ENCODE data around the gene B9D1. TPM values are rescaled to one million over a fixed set of nuclear protein-coding genes. Genes with fewer than 3 reads are reported as not detected.

Gene B9D1, protein sequence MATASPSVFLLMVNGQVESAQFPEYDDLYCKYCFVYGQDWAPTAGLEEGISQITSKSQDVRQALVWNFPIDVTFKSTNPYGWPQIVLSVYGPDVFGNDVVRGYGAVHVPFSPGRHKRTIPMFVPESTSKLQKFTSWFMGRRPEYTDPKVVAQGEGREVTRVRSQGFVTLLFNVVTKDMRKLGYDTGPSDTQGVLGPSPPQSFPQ
- 9.9 TPM for total RNA-seq
- long read RNA-seq, partial matches to known transcripts, result 0 of 7 reads
- long read RNA-seq, other reads (novel, unspliced or antisense), result 2 of 7 reads

DNA sequence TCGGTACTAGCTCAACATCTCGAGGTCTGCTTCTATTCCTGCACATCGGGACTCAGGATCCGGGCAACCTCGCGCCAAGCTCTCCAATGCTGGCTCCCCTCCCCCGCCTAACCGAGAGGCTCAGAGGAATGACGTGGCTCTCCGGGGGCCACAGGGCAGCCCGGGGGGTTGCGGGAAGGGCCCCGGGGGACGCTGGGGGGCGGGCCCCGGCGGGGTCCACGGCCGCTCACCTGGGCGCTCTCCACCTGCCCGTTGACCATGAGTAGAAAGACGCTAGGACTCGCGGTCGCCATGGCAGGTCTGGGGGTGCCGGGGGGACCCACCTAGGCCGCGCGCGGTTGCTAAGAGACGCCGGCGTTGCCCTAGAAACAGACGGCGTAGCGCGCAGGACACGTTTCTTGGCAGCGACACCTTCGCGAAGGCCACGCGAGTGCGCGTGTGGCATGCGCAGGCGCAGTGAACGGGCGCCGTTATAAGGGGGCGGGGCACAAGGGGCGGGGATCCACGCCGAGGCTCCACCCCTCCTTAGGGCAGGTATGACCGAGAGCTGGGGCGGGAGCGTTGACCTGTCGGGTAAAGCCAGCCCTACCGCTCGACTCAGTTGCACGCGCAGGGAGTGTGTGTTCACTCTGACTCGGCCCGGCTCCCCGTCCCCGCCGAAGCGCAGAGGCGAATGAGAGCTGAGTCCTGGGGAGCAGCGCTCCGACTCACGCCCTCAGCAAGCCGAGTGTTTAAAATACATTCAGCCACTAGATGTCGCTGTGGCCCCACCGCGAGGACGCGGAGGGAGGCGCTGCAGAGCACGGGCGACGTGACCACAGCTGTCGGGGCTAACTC lies at the start of gene B9D1:
B9D1 (minus strand) TSS at position 447 of the 837 bp plus-strand sequence; CDS start at position 293, 154 bp downstream.
- Histone ChIP-seq H3K9me3 (no peaks in the 10 kb centered on the region), H3K27me3 (no peaks in the 10 kb centered on the region), H3K4me1 (no peaks in the 10 kb centered on the region), H3K4me3 (peak within 1 kb of the TSS; percentile 84), H3K36me3 (no peaks in the 10 kb centered on the region), H3K27ac (peak within 1 kb of the TSS; percentile 86)
- ATAC-seq, result peak; percentile 96
- DNase-seq, result peak; percentile 96
- TF ChIP-seq CTCF (IDR thresholded peaks at IDR 0.05), result peak; percentile 97
- intact Hi-C loops (cut with DNase I), result no loop called here

DNA sequence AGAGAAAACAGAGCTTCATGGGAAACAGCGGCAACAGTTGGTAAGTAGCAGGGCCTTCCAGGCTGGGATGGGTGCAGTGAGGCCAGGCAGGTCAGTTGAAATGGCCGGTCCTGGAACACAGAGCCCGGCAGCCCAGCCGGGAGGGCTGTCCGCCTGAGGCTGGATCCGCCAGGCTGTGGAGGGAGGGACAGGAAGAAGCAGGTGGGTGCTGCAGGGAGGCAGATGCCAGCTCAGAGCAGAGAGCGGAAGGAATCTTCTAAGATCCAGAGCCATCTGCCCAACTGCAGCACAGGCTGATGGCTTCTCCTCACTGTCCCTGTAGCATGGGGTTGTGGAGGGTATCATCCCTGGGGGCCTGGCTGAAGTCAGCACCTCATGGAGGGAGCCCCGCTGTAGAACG lies 49.1 kb upstream of the B9D1 start:
- ATAC-seq (no peak), DNase-seq (no peak)
- H3K9me3 ChIP-seq, result no peaks in the 10 kb centered on the region
- H3K27ac ChIP-seq, result no peak overlapping the region
- intact Hi-C loops (cut with DNase I), result no loop called here
- no peak for TF ChIP-seq CTCF (IDR thresholded peaks at IDR 0.05)
- no peaks in the 10 kb centered on the region for H3K4me1 ChIP-seq
- H3K36me3 ChIP-seq, result no peaks in the 10 kb centered on the region
- peak overlapping the region; percentile 5 for H3K4me3 ChIP-seq
- no peaks in the 10 kb centered on the region for H3K27me3 ChIP-seq

GRCh38 chr17:19410875-19411620 lies 48.5 kb upstream of the B9D1 start, which contains the start of gene RNF112:
RNF112 (plus strand) TSS chr17:19411232; CDS start chr17:19411409, 177 bp downstream.
- no peaks in the 10 kb centered on the region for H3K36me3 ChIP-seq
- H3K9me3 ChIP-seq, result no peaks in the 10 kb centered on the region
- no peak within 1 kb of the TSS for H3K27ac ChIP-seq
- ATAC-seq, result no peak
- H3K4me3 ChIP-seq, result peak within 1 kb of the TSS; percentile 31
- intact Hi-C loops (cut with DNase I), result no loop called here
- no peak for TF ChIP-seq CTCF (IDR thresholded peaks at IDR 0.05)
- H3K4me1 ChIP-seq, result no peaks in the 10 kb centered on the region
- DNase-seq, result no peak
- no peaks in the 10 kb centered on the region for H3K27me3 ChIP-seq

- TF ChIP-seq CTCF (IDR thresholded peaks at IDR 0.05), result no peak
- Histone ChIP-seq H3K4me3 (no peak overlapping the region), H3K36me3 (no peaks in the 10 kb centered on the region), H3K9me3 (no peaks in the 10 kb centered on the region), H3K27me3 (no peaks in the 10 kb centered on the region), H3K4me1 (no peaks in the 10 kb centered on the region), H3K27ac (no peak overlapping the region)
- no peak for DNase-seq
- intact Hi-C loops (cut with DNase I), result no loop called here
- no peak for ATAC-seq
Observed at GRCh38 chr17:19410091-19410490, 47.6 kb upstream of the B9D1 start.

GRCh38 chr17:19409509-19409908 lies 47.0 kb upstream of the B9D1 start:
- H3K36me3 ChIP-seq, result no peaks in the 10 kb centered on the region
- DNase-seq (no peak), ATAC-seq (no peak)
- H3K27me3 ChIP-seq, result no peaks in the 10 kb centered on the region
- H3K9me3 ChIP-seq, result no peaks in the 10 kb centered on the region
- intact Hi-C loops (cut with DNase I), result no loop called here
- no peak overlapping the region for H3K27ac ChIP-seq
- H3K4me3 ChIP-seq, result no peak overlapping the region
- TF ChIP-seq CTCF (IDR thresholded peaks at IDR 0.05), result no peak
- H3K4me1 ChIP-seq, result no peaks in the 10 kb centered on the region

Data from upper lobe of right lung (tissue), 1 donor.